HepG2 (cell line): ENCODE measurements around the gene LRRC43. TPM values are rescaled to one million over a fixed set of nuclear protein-coding genes. Genes with fewer than 3 reads are reported as not detected.
A peak's percentile ranks its signal among the peaks of the same experiment; 100 is the strongest.

Experiments
- BCL3 ChIP-seq: sonication (generic); formaldehyde crosslinking; IDR thresholded peaks from 2 replicates; pipeline ENCODE4 v1.5.1; 2020; ENCODE audit warnings: mild to moderate bottlenecking, missing genetic modification reagents, moderate library complexity
- CEBPZ ChIP-seq: IDR thresholded peaks from 2 replicates; pipeline ENCODE4 v1.6.1; 2012; ENCODE audit warnings: low read length, improper control_type of control experiment
- LCORL ChIP-seq, 2 experiments: fragments of 450-650 bp in 1 of 2; sonication (generic) in 1 of 2; formaldehyde crosslinking in 1 of 2; IDR thresholded peaks; 2 replicates each; pipeline versions ENCODE4 v1.5.0 to v1.6.1; 2017 to 2020; ENCODE audit warnings: antibody characterized with exemption in 1 of 2, missing genetic modification reagents in 1 of 2
- PLSCR1 ChIP-seq: sonication (generic); formaldehyde crosslinking; IDR thresholded peaks from 2 replicates; pipeline ENCODE4 v1.5.0; 2020; ENCODE audit warnings: missing genetic modification reagents, mild to moderate bottlenecking, borderline replicate concordance
- PRDM15 ChIP-seq: sonication (generic); formaldehyde crosslinking; IDR thresholded peaks from 2 replicates; pipeline ENCODE4 v1.4.0; 2020; ENCODE audit warnings: missing genetic modification reagents
- RCOR2 ChIP-seq: IDR thresholded peaks from 2 replicates; pipeline ENCODE4 v1.6.1; 2016; ENCODE audit warnings: missing biosample characterization, missing genetic modification reagents
- SRSF1 ChIP-seq: fragments of 200-400 bp; formaldehyde crosslinking; optimal IDR thresholded peaks from 2 replicates; pipeline ENCODE3; 2017; ENCODE audit warnings: mild to moderate bottlenecking, low read depth, low read length, moderate library complexity
- SRSF9 ChIP-seq: fragments of 200-400 bp; formaldehyde crosslinking; IDR thresholded peaks from 2 replicates; pipeline ENCODE4 v1.6.1; 2018; ENCODE audit warnings: borderline replicate concordance, mild to moderate bottlenecking, low read depth, low read length; ENCODE audit not compliant: insufficient read depth, poor library complexity, severe bottlenecking
- TFDP1 ChIP-seq: IDR thresholded peaks from 2 replicates; pipeline ENCODE4 v1.6.1; 2016; ENCODE audit warnings: missing compliant biosample characterization, missing genetic modification reagents, borderline replicate concordance
- TGIF2 ChIP-seq: IDR thresholded peaks from 2 replicates; pipeline ENCODE4 v1.6.1; 2016; ENCODE audit warnings: control low read depth, missing compliant biosample characterization
- THAP8 ChIP-seq: sonication (generic); formaldehyde crosslinking; IDR thresholded peaks from 2 replicates; pipeline ENCODE4 v1.5.1; 2020; ENCODE audit warnings: missing genetic modification reagents, mild to moderate bottlenecking, borderline replicate concordance
- ZNF18 ChIP-seq: sonication (generic); formaldehyde crosslinking; IDR thresholded peaks from 2 replicates; pipeline ENCODE4 v1.8.0; 2022; ENCODE audit warnings: mild to moderate bottlenecking, missing genetic modification reagents; ENCODE audit not compliant: insufficient replicate concordance
- ZNF530 ChIP-seq: sonication (generic); formaldehyde crosslinking; IDR thresholded peaks from 2 replicates; pipeline ENCODE4 v1.5.0; 2020; ENCODE audit warnings: low read depth, mild to moderate bottlenecking, missing genetic modification reagents
- ZNF629 ChIP-seq: sonication (generic); formaldehyde crosslinking; conservative IDR thresholded peaks from 2 replicates; pipeline ENCODE4 v1.5.0; 2020; ENCODE audit warnings: missing genetic modification reagents
- polyA plus RNA-seq, 8 experiments: library from polyadenylated mRNA; depleted of rRNA in 3 of 8; stranded (reverse) in 7 of 8; unstranded in 1 of 8; fragments of >200 nt; fragmentation: Illumina TruSeq in 4 of 8; extraction: Trizol in 4 of 8; gene quantifications; 2 replicates each; pipeline versions ENCODE4 v1.2.1 to v1.2.3, GENCODE V29; 2011 to 2016; ENCODE audit warnings: low read depth in 4 of 8, missing spikeins in 1 of 8, mixed read lengths in 1 of 8; ENCODE audit not compliant: insufficient read depth in 1 of 8
- total RNA-seq, 5 experiments: library from RNA; depleted of rRNA; stranded (reverse); fragments of >200 nt; fragmentation: Illumina TruSeq; extraction: Trizol; gene quantifications; 2 replicates each; pipeline ENCODE4 v1.2.3, GENCODE V29; 2016; ENCODE audit warnings: low read depth in 1 of 5

LRRC43 gene
- total and polyA plus RNA-seq, 2 of the 13 experiments (the other 11 are each of a cell fraction or from before 2014, with no cell fraction given): not detected

- TF ChIP-seq THAP8 (CRISPR knock-in tag) (no peak), PLSCR1 (CRISPR knock-in tag) (no peak), RCOR2 (no peak), LCORL (IDR thresholded peaks at IDR 0.05) (no peak), LCORL (CRISPR knock-in tag; IDR thresholded peaks at IDR 0.05) (peak; percentile 16; the same call in 1 of the 2 replicates), TFDP1 (CRISPR knock-in tag) (peak; percentile 75; the same call in 1 of the 2 replicates), ZNF629 (no peak), CEBPZ (no peak), PRDM15 (CRISPR knock-in tag) (no peak), BCL3 (CRISPR knock-in tag) (0 out of 2 replicates have a peak, but pooled peaks have one; percentile 11), SRSF1 (no peak), TGIF2 (CRISPR knock-in tag) (peak; percentile 68; the same call in 1 of the 2 replicates), ZNF530 (no peak), SRSF9 (no peak), ZNF18 (CRISPR knock-in tag) (peak; percentile 67)
These were observed 42.9 kb downstream of the LRRC43 start, which contains the start of gene DIABLO (continued) for GRCh38 chr12:122225683-122226365.
